ENCODE data around the gene TJP1.

GRCh38 chr15:29853211-29853987 lies 31.1 kb upstream of the TJP1 start:
- no peak for TF ChIP-seq CTCF (IDR thresholded peaks at IDR 0.05; ENCODE audit: poor library complexity)
- no peak for TF ChIP-seq EZH2phosphoT487 (IDR thresholded peaks at IDR 0.05; ENCODE audit: low read depth, severe bottlenecking, unreplicated experiment)
